Esophagus muscularis mucosa (tissue), 4 donors: ENCODE data around the gene PDGFB.

ENCODE experiments used
- CTCF ChIP-seq, 3 experiments: fragments of 200-600 bp in 2 of 3; fragments of 450-650 bp in 1 of 3; sonication (generic) in 2 of 3; IDR thresholded peaks; one replicate each; pipeline ENCODE4 v1.5.1; 2017 to 2019; ENCODE audit warnings: antibody characterized with exemption in 3 of 3, mild to moderate bottlenecking in 2 of 3, moderate library complexity in 1 of 3
- EP300 ChIP-seq: sonication (generic); formaldehyde crosslinking; IDR thresholded peaks from one replicate; pipeline ENCODE4 v1.6.1; 2017; ENCODE audit warnings: antibody characterized with exemption
- POLR2A ChIP-seq: fragments of 450-650 bp; IDR thresholded peaks from one replicate; pipeline ENCODE4 v1.6.1; 2017; ENCODE audit warnings: antibody characterized with exemption, moderate library complexity, mild to moderate bottlenecking, low read depth
- POLR2AphosphoS5 ChIP-seq, 2 donors: sonication (generic); formaldehyde crosslinking; IDR thresholded peaks; one replicate each; pipeline ENCODE4 v1.6.1; 2017; ENCODE audit warnings: antibody characterized with exemption in 2 of 2

- no peak for TF ChIP-seq CTCF (IDR thresholded peaks at IDR 0.05)
- no peak for TF ChIP-seq POLR2AphosphoS5 (IDR thresholded peaks at IDR 0.05)
- no peak for TF ChIP-seq POLR2A
- TF ChIP-seq EP300 = no peak
Measured at GRCh38 chr22:39177456-39177775, 67.4 kb downstream of the PDGFB start.
